ENCODE results near the gene TGFB1. TPM values are rescaled to one million over a fixed set of nuclear protein-coding genes. Genes with fewer than 3 reads are reported as not detected.

The TGFB1 gene
- polyA plus RNA-seq, 1 donor (not counting 4 experiments of a cell fraction or from before 2014, with no cell fraction given) = 5.8 TPM

DNA sequence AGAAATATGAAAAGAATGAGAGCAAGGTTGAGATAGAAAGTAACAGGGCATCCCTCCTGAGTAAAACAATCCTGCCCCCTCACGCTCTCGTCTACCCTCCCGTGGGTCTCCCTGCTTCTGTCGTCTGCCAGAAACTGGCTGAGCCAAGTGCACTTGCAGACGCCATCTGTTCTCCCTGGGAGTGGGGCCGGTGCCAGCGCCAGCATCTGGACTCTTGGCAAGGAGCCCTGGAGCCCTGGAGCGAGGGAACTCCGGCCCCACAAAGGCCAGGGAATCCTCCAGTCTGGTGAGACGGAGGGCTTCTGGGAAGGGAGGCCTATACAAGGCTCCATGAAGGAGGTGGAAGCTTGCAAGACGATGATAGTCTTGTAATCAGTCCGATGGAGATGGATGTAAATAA is 20.3 kb upstream of the TGFB1 start:
- H2AFZ ChIP-seq (ENCODE audit: control insufficient read depth, low read length) = no peak overlapping the region
- no peak for FAIRE-seq

DNA sequence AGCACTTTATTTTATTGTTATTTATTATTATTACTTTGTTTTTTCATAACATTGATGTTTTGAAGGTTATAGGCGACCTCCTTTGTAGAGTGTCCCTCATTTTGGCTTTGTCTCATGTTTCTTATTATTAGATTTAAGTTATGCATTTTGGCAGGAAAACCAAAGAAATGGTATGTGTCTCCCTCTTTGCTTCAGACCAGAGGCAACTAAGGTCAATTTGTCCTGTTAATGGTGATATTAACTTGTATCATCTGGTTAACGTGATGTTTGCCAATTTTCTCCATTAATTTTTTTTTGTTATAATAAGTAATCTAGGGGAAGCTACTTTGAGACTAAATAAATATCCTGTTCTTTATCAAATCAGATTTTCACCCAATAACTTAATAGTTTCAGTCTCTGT is 18.8 kb upstream of the TGFB1 start:
- Histone ChIP-seq H3K9ac (ENCODE audit: control insufficient read depth, extremely low read depth, insufficient read depth, low read length) (no peak overlapping the region), H3K27me3 (ENCODE audit: control insufficient read depth, extremely low read depth, insufficient read depth, low read length) (no peaks in the 10 kb centered on the region), H4K20me1 (ENCODE audit: control insufficient read depth, extremely low read depth, insufficient read depth, low read length) (no peaks in the 10 kb centered on the region), H3K4me1 (ENCODE audit: control insufficient read depth, extremely low read depth, insufficient read depth, low read length) (peaks cover 21% of the 10 kb centered on the region), H2AFZ (ENCODE audit: control insufficient read depth, low read length) (no peak overlapping the region), H3K79me2 (ENCODE audit: control insufficient read depth, insufficient read depth, low read length) (peaks cover 2% of the 10 kb centered on the region), H3K27ac (ENCODE audit: control insufficient read depth, insufficient read depth, low read length) (no peak overlapping the region), H3K4me3 (ENCODE audit: control insufficient read depth in 2 of 3, extremely low read depth in 1 of 3, insufficient read depth in 2 of 3, low read depth in 1 of 3, low read length in 3 of 3) (no peak overlapping the region), H3K36me3 (ENCODE audit: control insufficient read depth in 2 of 2, extremely low read depth in 1 of 2, insufficient read depth in 2 of 2, low read length in 2 of 2) (no peaks in the 10 kb centered on the region), H3K9me3 (ENCODE audit: control insufficient read depth, low read depth, low read length) (no peaks in the 10 kb centered on the region), H3K9me1 (ENCODE audit: control insufficient read depth, extremely low read depth, insufficient read depth, low read length) (no peaks in the 10 kb centered on the region), H3K4me2 (ENCODE audit: control insufficient read depth, extremely low read depth, insufficient read depth, low read depth, low read length) (no peak overlapping the region)
- dilution Hi-C loops (cut with MboI; ENCODE audit: extremely low pct_ligation_motif_present, low sequenced_read_pairs) = no loop called here
- no peak for FAIRE-seq
- DNase-seq (ENCODE audit: low read depth, low spot score) = no peak
- TF ChIP-seq, protein P1, sequence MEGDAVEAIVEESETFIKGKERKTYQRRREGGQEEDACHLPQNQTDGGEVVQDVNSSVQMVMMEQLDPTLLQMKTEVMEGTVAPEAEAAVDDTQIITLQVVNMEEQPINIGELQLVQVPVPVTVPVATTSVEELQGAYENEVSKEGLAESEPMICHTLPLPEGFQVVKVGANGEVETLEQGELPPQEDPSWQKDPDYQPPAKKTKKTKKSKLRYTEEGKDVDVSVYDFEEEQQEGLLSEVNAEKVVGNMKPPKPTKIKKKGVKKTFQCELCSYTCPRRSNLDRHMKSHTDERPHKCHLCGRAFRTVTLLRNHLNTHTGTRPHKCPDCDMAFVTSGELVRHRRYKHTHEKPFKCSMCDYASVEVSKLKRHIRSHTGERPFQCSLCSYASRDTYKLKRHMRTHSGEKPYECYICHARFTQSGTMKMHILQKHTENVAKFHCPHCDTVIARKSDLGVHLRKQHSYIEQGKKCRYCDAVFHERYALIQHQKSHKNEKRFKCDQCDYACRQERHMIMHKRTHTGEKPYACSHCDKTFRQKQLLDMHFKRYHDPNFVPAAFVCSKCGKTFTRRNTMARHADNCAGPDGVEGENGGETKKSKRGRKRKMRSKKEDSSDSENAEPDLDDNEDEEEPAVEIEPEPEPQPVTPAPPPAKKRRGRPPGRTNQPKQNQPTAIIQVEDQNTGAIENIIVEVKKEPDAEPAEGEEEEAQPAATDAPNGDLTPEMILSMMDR (optimal IDR thresholded peaks at IDR 0.05 in 1 of 3, IDR thresholded peaks at IDR 0.05 in 1 of 3, conservative IDR thresholded peaks at IDR 0.05 in 1 of 3; ENCODE audit: extremely low read depth in 1 of 3, insufficient read depth in 2 of 3, low read length in 3 of 3) = no peak
- TF ChIP-seq EZH2 (IDR thresholded peaks at IDR 0.05; ENCODE audit: low read length) = no peak

More for the DNA sequence above, 20.3 kb upstream of the TGFB1 start:
- H3K9ac ChIP-seq (ENCODE audit: control insufficient read depth, extremely low read depth, insufficient read depth, low read length) = no peak overlapping the region
- H3K9me1 ChIP-seq (ENCODE audit: control insufficient read depth, extremely low read depth, insufficient read depth, low read length) = no peaks in the 10 kb centered on the region
- dilution Hi-C loops (cut with MboI; ENCODE audit: extremely low pct_ligation_motif_present, low sequenced_read_pairs) = no loop called here
- no peak overlapping the region for H3K4me3 ChIP-seq (ENCODE audit: control insufficient read depth in 2 of 3, extremely low read depth in 1 of 3, insufficient read depth in 2 of 3, low read depth in 1 of 3, low read length in 3 of 3)
- no peak overlapping the region for H3K4me2 ChIP-seq (ENCODE audit: control insufficient read depth, extremely low read depth, insufficient read depth, low read depth, low read length)
- H3K79me2 ChIP-seq (ENCODE audit: control insufficient read depth, insufficient read depth, low read length) = peaks cover 2% of the 10 kb centered on the region
- H3K27ac ChIP-seq (ENCODE audit: control insufficient read depth, insufficient read depth, low read length) = no peak overlapping the region
- TF ChIP-seq EZH2 (IDR thresholded peaks at IDR 0.05; ENCODE audit: low read length) = no peak
- TF ChIP-seq, protein P1 (optimal IDR thresholded peaks at IDR 0.05 in 1 of 3, IDR thresholded peaks at IDR 0.05 in 1 of 3, conservative IDR thresholded peaks at IDR 0.05 in 1 of 3; ENCODE audit: extremely low read depth in 1 of 3, insufficient read depth in 2 of 3, low read length in 3 of 3) = no peak
- peaks cover 17% of the 10 kb centered on the region for H3K4me1 ChIP-seq (ENCODE audit: control insufficient read depth, extremely low read depth, insufficient read depth, low read length)
- H3K27me3 ChIP-seq (ENCODE audit: control insufficient read depth, extremely low read depth, insufficient read depth, low read length) = no peaks in the 10 kb centered on the region
- no peaks in the 10 kb centered on the region for H3K9me3 ChIP-seq (ENCODE audit: control insufficient read depth, low read depth, low read length)
- peaks cover 0 to 2% of the 10 kb centered on the region in 2 experiments for H3K36me3 ChIP-seq (ENCODE audit: control insufficient read depth in 2 of 2, extremely low read depth in 1 of 2, insufficient read depth in 2 of 2, low read length in 2 of 2)
- no peak for DNase-seq (ENCODE audit: low read depth, low spot score)
- no peaks in the 10 kb centered on the region for H4K20me1 ChIP-seq (ENCODE audit: control insufficient read depth, extremely low read depth, insufficient read depth, low read length)
